Activated CD4-positive, alpha-beta memory T cell treated with anti-CD3 and anti-CD28 coated beads, Interleukin-2, amount 10 ng/mL, durations not matched to agents 7 days and 5 days (primary cell): ENCODE measurements around the gene ARX. TPM values are rescaled to one million over a fixed set of nuclear protein-coding genes. Genes with fewer than 3 reads are reported as not detected.

ENCODE experiments used
- CTCF ChIA-PET: fragments of 350-600 bp; sonication (Branson Sonifier 250); formaldehyde crosslinking; loops from one replicate; lab custom pipeline; 2021; ENCODE audit warnings: antibody characterized with exemption, inconsistent platforms; lab: Charles Lee
- POLR2A ChIA-PET: fragments of 350-600 bp; sonication (Branson Sonifier 250); formaldehyde crosslinking; loops from one replicate; lab custom pipeline; 2021; ENCODE audit warnings: antibody characterized with exemption; lab: Charles Lee
- DNase-seq: peaks from one replicate; pipeline ENCODE4 v3.0.0-alpha.2; 2020
- H3K27ac Mint-ChIP-seq: one replicate; pipeline ENCODE4 v1.8.0; 2021; ENCODE audit warnings: mild to moderate bottlenecking, mixed read lengths
- H3K27me3 Mint-ChIP-seq: one replicate; pipeline ENCODE4 v1.8.0; 2021; ENCODE audit warnings: mixed read lengths
- H3K36me3 Mint-ChIP-seq: one replicate; pipeline ENCODE4 v1.8.0; 2021; ENCODE audit warnings: low read depth, mixed read lengths
- H3K4me1 Mint-ChIP-seq: one replicate; pipeline ENCODE4 v1.8.0; 2021; ENCODE audit warnings: mixed read lengths
- H3K4me3 Mint-ChIP-seq: one replicate; pipeline ENCODE4 v1.8.0; 2021; ENCODE audit warnings: mild to moderate bottlenecking, mixed read lengths
- H3K9me3 Mint-ChIP-seq: one replicate; pipeline ENCODE4 v1.8.0; 2021; ENCODE audit warnings: mixed read lengths
- total RNA-seq, 2 experiments: library from RNA; stranded (reverse); gene quantifications; one replicate each; pipeline ENCODE4 v1.2.3, GENCODE V29; 2021

The ARX gene
- total RNA-seq, 2 experiments from 2014 or later = not detected

DNA sequence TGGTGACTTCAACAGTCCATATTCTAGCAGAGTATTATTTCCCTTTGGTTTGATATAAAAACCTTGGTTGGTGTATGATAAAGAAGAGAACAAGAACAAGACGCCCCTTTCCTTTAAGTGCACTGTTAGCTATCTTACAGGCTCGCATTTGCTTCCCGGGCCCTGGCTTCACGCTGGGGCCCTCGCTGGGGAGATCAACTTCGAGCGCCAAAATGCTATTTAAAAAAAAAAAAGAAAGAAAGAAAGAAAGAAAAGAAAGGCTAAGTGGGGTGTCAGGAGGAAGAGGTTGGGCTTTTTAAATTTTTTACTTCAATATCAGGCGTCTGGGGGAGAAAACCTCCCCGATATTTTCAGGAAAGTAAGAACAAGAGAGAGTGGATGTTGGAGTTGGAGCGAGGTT is 11.7 kb downstream of the ARX start:
- Mint-ChIP-seq H3K36me3 (no peaks in the 10 kb centered on the region), H3K4me1 (peaks cover 18% of the 10 kb centered on the region), H3K4me3 (peak overlapping the region; percentile 10), H3K27ac (no peak overlapping the region), H3K9me3 (no peaks in the 10 kb centered on the region), H3K27me3 (peaks cover 46% of the 10 kb centered on the region)
- CTCF ChIA-PET = interaction anchor here (1.0 to 1.5 kb wide), 2 partner anchors 140 to 165 kb away, joined by 3 to 4 read pairs; no protein-coding TSS in a partner anchor
- POLR2A ChIA-PET = no interaction called here
- DNase-seq = no peak

- H3K4me1 Mint-ChIP-seq = peaks cover 18% of the 10 kb centered on the region
- H3K36me3 Mint-ChIP-seq = no peaks in the 10 kb centered on the region
- ChIA-PET CTCF (interaction anchor here (1.0 to 1.5 kb wide), 2 partner anchors 141 to 164 kb away, joined by 3 to 4 read pairs; no protein-coding TSS in a partner anchor), POLR2A (no interaction called here)
- H3K9me3 Mint-ChIP-seq = no peaks in the 10 kb centered on the region
- peak overlapping the region; percentile 70 for H3K4me3 Mint-ChIP-seq
- no peak overlapping the region for H3K27ac Mint-ChIP-seq
- no peak for DNase-seq
- peaks cover 41% of the 10 kb centered on the region for H3K27me3 Mint-ChIP-seq
These were observed 12.5 kb downstream of the ARX start for GRCh38 chrX:25003066-25003849.

GRCh38 chrX:25002661-25003020 is 13.1 kb downstream of the ARX start:
- Mint-ChIP-seq H3K27me3 (peaks cover 35% of the 10 kb centered on the region), H3K4me3 (no peak overlapping the region), H3K36me3 (no peaks in the 10 kb centered on the region), H3K4me1 (peaks cover 18% of the 10 kb centered on the region), H3K9me3 (no peaks in the 10 kb centered on the region), H3K27ac (no peak overlapping the region)
- ChIA-PET POLR2A (no interaction called here), CTCF (no interaction called here)
- DNase-seq = no peak

- no peak overlapping the region for H3K27ac Mint-ChIP-seq
- H3K4me1 Mint-ChIP-seq = peaks cover 18% of the 10 kb centered on the region
- H3K4me3 Mint-ChIP-seq = no peak overlapping the region
- no peaks in the 10 kb centered on the region for H3K36me3 Mint-ChIP-seq
- ChIA-PET CTCF (no interaction called here), POLR2A (no interaction called here)
- no peaks in the 10 kb centered on the region for H3K9me3 Mint-ChIP-seq
- H3K27me3 Mint-ChIP-seq = peaks cover 33% of the 10 kb centered on the region
- DNase-seq = no peak
These were observed 13.7 kb downstream of the ARX start for GRCh38 chrX:25001808-25002660.

GRCh38 chrX:24999511-24999910 is 16.3 kb downstream of the ARX start:
- H3K36me3 Mint-ChIP-seq = no peaks in the 10 kb centered on the region
- peaks cover 20% of the 10 kb centered on the region for H3K27me3 Mint-ChIP-seq
- H3K4me1 Mint-ChIP-seq = peaks cover 9% of the 10 kb centered on the region
- CTCF ChIA-PET = no interaction called here
- H3K27ac Mint-ChIP-seq = no peak overlapping the region
- DNase-seq = no peak
- no peak overlapping the region for H3K4me3 Mint-ChIP-seq
- H3K9me3 Mint-ChIP-seq = no peaks in the 10 kb centered on the region
- POLR2A ChIA-PET = no interaction called here

- Mint-ChIP-seq H3K27ac (no peak overlapping the region), H3K4me3 (no peak overlapping the region), H3K4me1 (no peaks in the 10 kb centered on the region), H3K9me3 (no peaks in the 10 kb centered on the region), H3K36me3 (no peaks in the 10 kb centered on the region), H3K27me3 (no peaks in the 10 kb centered on the region)
- POLR2A ChIA-PET = no interaction called here
- no peak for DNase-seq
- CTCF ChIA-PET = no interaction called here
These were observed 19.6 kb downstream of the ARX start for GRCh38 chrX:24996096-24996709.

DNA sequence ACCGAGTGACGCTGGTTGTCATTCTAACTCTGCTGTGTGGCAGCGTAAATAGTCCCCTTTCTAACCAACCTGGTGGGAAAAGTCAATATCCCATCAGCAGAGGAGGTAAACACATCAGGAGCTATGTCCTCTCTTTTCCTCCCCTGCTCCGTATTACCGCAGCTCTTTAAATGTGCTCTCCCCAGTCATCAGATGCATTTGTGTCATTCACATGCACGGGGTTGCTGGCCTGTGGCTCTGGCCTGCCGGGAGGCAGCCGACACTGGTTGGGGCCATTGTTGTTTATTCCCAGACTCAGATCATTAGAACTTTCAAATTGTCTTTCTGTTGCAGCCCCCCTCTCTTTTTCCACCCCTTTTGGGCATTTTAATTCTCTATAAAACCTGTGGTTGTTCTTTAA is 21.9 kb downstream of the ARX start:
- ChIA-PET POLR2A (no interaction called here), CTCF (no interaction called here)
- no peaks in the 10 kb centered on the region for H3K27me3 Mint-ChIP-seq
- H3K36me3 Mint-ChIP-seq = no peaks in the 10 kb centered on the region
- no peak overlapping the region for H3K4me3 Mint-ChIP-seq
- no peak for DNase-seq
- H3K9me3 Mint-ChIP-seq = no peaks in the 10 kb centered on the region
- H3K4me1 Mint-ChIP-seq = no peaks in the 10 kb centered on the region
- no peak overlapping the region for H3K27ac Mint-ChIP-seq

DNA sequence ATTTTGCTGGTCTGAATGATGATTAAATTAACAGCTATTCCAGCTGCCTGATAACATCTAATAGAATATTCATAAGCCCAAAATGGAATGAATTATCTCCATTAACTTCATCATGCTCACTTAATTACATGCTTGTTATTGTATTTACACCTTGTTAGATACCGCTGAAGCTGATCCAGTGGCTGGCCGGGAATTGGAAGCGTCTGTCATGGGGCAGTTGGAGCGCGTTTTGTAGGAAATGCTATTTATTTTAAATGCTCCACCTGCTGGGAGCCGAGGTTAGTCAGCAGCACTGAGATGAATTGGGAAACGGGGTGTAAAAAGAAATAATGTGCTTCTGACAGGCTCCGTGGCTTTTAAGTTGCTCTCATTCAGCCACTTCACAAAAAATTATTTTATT is 25.2 kb downstream of the ARX start:
- no peak for DNase-seq
- H3K27me3 Mint-ChIP-seq = no peaks in the 10 kb centered on the region
- no peaks in the 10 kb centered on the region for H3K9me3 Mint-ChIP-seq
- H3K36me3 Mint-ChIP-seq = no peaks in the 10 kb centered on the region
- no peak overlapping the region for H3K27ac Mint-ChIP-seq
- ChIA-PET CTCF (no interaction called here), POLR2A (no interaction called here)
- H3K4me1 Mint-ChIP-seq = no peaks in the 10 kb centered on the region
- no peak overlapping the region for H3K4me3 Mint-ChIP-seq

DNA sequence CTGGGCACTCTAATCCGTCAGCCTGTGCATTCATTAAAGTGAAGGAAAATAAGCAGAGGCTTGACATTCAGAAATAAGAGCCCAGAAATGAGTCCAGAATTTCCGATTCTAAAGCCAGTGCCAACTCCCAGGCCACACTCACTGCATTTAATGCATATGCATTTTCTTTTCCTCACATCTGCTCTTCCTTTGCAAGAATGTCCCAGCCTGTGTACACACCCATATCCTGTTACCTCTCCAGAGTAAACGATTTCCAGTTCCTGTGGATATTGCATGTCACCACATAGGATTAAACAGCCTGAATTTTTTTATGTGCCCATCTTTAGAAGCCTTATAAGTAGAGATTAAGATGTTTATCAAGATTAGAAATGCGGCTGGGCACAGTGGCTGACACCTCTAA is 27.5 kb downstream of the ARX start:
- Mint-ChIP-seq H3K4me3 (no peak overlapping the region), H3K4me1 (peaks cover 2% of the 10 kb centered on the region), H3K27me3 (no peaks in the 10 kb centered on the region), H3K36me3 (no peaks in the 10 kb centered on the region), H3K9me3 (no peaks in the 10 kb centered on the region), H3K27ac (no peak overlapping the region)
- no peak for DNase-seq
- CTCF ChIA-PET = no interaction called here
- POLR2A ChIA-PET = no interaction called here

DNA sequence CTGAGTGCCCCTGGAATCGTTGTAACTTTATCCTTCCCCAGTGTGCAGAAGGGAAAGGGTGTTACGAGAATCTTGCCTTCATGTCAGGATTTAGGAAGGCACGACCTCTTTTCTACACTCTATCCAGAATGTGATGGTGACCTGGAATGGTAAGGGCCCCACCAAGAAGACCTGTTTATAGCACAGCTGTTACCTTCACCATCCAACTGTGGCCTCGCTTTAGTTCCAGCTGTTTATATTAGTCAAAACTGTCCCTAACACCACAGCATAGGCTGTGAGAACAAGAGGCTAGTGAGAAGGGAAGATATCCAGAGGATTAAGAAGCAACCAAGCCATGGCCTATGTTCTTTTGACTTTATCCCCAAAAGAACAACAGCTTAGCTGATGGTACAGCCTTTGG is 28.0 kb downstream of the ARX start:
- no peak for DNase-seq
- POLR2A ChIA-PET = no interaction called here
- Mint-ChIP-seq H3K4me1 (peaks cover 2% of the 10 kb centered on the region), H3K9me3 (no peaks in the 10 kb centered on the region), H3K27ac (no peak overlapping the region), H3K27me3 (no peaks in the 10 kb centered on the region), H3K36me3 (no peaks in the 10 kb centered on the region), H3K4me3 (no peak overlapping the region)
- CTCF ChIA-PET = no interaction called here

- DNase-seq = no peak
- POLR2A ChIA-PET = no interaction called here
- H3K4me3 Mint-ChIP-seq = no peak overlapping the region
- H3K36me3 Mint-ChIP-seq = no peaks in the 10 kb centered on the region
- CTCF ChIA-PET = no interaction called here
- H3K27me3 Mint-ChIP-seq = no peaks in the 10 kb centered on the region
- peaks cover 2% of the 10 kb centered on the region for H3K4me1 Mint-ChIP-seq
- no peaks in the 10 kb centered on the region for H3K9me3 Mint-ChIP-seq
- no peak overlapping the region for H3K27ac Mint-ChIP-seq
These were observed 30.6 kb downstream of the ARX start for GRCh38 chrX:24985120-24985519.

GRCh38 chrX:24983931-24984330 is 31.8 kb downstream of the ARX start:
- peaks cover 2% of the 10 kb centered on the region for H3K4me1 Mint-ChIP-seq
- no peak for DNase-seq
- no peaks in the 10 kb centered on the region for H3K36me3 Mint-ChIP-seq
- H3K27ac Mint-ChIP-seq = no peak overlapping the region
- no peaks in the 10 kb centered on the region for H3K27me3 Mint-ChIP-seq
- ChIA-PET CTCF (no interaction called here), POLR2A (no interaction called here)
- no peak overlapping the region for H3K4me3 Mint-ChIP-seq
- H3K9me3 Mint-ChIP-seq = no peaks in the 10 kb centered on the region

DNA sequence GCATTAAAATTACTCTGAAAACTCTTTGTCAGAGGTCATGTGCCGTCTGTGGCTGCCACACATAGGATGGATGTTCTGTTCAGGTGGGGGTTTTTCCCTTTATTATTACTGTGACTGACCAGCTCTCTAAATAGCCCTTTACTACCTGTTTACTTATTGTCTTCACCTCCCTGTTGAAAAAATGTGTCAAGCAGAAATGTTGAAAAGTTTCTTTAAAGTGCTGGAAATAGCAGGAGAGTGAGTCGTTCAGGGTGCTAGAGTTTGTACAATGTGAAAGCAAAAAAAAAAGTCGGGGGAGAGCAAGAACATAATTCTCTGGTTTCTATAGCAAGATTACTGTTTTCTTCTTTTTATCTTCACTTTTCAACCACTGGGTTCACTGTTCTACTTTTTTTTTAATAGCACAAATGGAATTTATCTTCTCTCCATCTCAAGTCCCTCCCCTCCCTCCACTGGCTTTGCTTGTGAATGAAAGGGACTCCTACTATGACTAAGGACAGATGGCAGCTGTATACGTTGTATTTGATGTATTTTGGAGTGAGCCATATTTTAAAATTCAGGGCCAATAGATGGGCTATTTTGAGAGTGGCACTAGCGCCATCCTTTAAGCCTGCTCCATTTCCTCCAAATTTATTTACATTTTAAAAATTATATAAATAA is 33.3 kb downstream of the ARX start:
- ChIA-PET POLR2A (no interaction called here), CTCF (no interaction called here)
- Mint-ChIP-seq H3K36me3 (no peaks in the 10 kb centered on the region), H3K27me3 (no peaks in the 10 kb centered on the region), H3K9me3 (no peaks in the 10 kb centered on the region), H3K4me1 (peaks cover 2% of the 10 kb centered on the region), H3K4me3 (no peak overlapping the region), H3K27ac (no peak overlapping the region)
- no peak for DNase-seq
